Stimulated activated CD8-positive, alpha-beta memory T cell treated with anti-CD3 and anti-CD28 coated beads, Interleukin-15, amount 100 ng/mL, for 24 hours (primary cell): Measurements from ENCODE around the gene FYTTD1.

ENCODE experiments used
- DNase-seq: peaks from one replicate; pipeline ENCODE4 v3.0.0-alpha.2; 2020; ENCODE audit warnings: low read depth

FYTTD1 gene

GRCh38 chr3:197793247-197793646 lies 43.6 kb downstream of the FYTTD1 start:
- DNase-seq, result no peak

DNA sequence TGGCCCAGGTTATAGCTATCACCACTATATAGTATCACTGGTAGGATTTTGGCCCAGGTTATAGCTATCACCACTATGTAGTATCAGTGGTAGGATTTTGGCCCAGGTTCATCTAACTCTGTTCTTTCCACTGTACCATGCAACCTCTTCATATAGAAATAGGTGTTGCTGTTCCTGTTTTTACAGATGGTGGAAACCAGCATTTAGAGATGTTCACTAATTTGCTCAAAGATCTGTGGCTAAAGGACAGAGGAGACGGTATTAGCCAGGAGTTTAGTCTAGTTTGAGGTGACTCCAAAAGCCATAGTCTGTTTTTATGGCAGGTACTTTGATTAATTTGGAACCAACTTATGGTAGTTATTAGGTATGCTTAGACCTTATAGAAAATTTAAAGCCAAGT lies 44.4 kb downstream of the FYTTD1 start:
- no peak for DNase-seq

DNA sequence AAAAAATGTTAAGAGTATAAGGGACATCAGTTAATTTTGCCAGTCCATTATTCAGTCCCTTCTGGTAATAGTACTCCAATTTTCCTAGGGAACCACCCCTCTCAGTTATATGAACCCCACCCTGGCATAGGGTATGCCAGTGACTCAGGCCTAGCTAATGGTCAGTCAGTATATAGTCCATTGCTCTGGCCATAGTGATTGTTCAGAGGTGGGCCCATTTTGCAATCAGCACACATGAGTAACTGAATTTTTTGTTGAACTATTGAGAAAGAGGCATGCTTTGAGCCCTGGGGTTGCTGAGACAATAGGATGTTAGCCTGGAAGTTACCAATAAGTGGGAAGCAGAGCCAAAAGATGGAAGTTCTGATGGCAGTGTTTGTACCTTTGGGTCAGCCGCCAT lies 45.5 kb downstream of the FYTTD1 start:
- DNase-seq, result no peak

DNA sequence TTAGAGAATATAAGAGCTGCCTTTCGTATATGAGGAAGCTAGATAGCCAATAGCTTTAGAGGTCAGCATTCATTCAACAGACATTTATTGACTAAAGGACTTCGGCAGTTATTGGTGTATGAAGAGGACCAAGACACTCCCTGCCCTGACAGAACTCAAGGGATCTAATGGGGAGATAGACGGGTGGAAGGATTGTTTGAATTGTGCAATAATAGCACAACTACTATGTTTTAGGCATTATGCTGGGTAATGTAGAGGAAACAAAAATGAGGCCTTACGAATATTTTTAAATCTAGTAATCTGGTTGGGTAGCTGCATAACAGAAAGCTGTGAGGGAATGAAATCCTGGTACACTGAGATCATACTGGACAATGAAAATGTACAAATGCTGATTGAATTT lies 46.4 kb downstream of the FYTTD1 start:
- DNase-seq, result no peak

- DNase-seq, result no peak
Observed at GRCh38 chr3:197798863-197799262, 49.2 kb downstream of the FYTTD1 start.

DNA sequence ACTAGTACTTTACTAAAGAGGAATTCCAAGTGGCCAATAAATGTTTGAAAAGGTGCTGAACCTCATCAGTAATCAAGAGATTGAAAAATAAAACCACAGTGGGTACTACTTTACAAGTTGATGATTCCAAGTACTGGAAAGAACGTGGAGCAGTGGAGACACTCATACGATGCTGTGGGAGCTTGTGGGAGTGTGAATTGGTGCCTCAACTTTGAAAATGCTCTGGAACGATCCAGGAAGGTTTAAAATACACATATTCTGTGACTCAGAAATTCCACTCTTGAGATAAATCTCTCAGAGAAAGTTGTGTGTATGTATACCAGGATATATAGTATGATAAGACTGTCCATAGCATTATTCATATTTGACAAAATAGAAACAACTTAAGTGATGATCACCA lies 50.7 kb downstream of the FYTTD1 start:
- no peak for DNase-seq

- no peak for DNase-seq
Observed at GRCh38 chr3:197801891-197802778, 52.5 kb downstream of the FYTTD1 start.

- DNase-seq, result no peak
Observed at GRCh38 chr3:197802779-197803459, 53.2 kb downstream of the FYTTD1 start.

- no peak for DNase-seq
Observed at GRCh38 chr3:197804511-197804910, 54.8 kb downstream of the FYTTD1 start.

DNA sequence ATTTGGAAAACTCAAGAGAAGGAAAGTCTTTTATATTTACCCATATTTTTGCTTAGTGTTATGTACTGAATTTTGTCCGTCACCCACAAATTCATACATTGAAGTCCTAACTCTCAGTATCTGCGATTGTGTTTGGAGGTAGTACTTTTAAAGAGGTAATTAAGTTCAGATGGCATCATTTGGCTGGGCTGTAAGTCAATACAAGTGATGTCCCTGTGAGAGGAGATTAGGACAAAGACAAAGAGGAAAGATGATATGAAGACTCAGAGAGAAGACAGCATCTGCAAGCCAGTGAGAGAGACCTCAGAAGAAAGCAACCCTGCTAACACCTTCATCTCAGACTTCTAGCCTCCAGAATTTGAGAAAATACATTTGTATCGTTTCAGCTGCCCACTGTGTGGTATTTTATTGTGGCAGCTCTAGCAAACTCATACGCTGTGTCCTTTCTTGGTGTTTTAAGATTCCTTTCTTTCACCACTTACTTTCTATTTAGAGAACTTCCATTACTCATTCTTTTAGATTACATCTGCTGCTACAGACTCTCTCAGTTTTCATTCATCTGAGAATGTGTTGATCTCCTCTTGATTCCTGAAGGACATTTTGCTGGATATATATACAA lies 58.4 kb downstream of the FYTTD1 start:
- no peak for DNase-seq

DNA sequence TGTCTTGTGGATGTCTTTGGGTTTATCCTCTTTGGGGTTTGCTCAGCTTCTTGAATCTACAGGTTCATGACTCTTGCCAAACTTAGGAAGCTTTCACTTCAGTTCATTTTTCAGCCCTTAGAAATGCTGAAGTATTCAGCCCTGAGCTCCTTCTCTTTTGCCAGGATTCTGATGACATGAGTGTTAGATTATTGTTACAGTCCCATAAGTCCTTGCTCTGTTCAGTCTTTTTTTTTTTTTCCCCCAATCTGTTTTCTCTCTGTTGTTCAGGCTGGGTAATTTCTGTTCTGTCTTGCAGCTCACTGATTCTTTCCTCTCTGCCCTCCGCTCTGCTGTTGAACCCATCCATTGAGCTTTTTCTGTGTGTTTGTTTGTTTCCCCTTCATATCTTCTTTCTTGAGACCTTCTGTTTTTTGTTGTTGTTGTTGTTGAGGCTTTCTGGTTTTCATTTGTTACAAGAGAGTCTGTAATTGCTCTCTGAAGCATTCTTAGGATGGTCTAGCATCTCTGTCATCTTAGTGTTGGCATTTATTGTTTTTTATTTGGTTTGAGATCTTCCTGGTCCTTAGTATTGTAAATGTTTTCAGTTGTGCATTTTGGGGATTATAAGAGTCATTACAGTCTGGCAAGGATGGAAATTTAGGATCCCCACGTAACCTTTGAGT lies 59.8 kb downstream of the FYTTD1 start:
- DNase-seq, result no peak

- DNase-seq, result no peak
Observed at GRCh38 chr3:197810901-197811300, 61.2 kb downstream of the FYTTD1 start.

GRCh38 chr3:197811343-197811742 lies 61.7 kb downstream of the FYTTD1 start:
- DNase-seq, result no peak

- DNase-seq, result no peak
Observed at GRCh38 chr3:197814372-197814771, 64.7 kb downstream of the FYTTD1 start.

GRCh38 chr3:197820550-197821335 lies 71.1 kb downstream of the FYTTD1 start:
- DNase-seq, result no peak

GRCh38 chr3:197829397-197830045 lies 79.8 kb downstream of the FYTTD1 start:
- DNase-seq, result no peak

GRCh38 chr3:197830308-197830966 lies 80.8 kb downstream of the FYTTD1 start:
- DNase-seq, result no peak

DNA sequence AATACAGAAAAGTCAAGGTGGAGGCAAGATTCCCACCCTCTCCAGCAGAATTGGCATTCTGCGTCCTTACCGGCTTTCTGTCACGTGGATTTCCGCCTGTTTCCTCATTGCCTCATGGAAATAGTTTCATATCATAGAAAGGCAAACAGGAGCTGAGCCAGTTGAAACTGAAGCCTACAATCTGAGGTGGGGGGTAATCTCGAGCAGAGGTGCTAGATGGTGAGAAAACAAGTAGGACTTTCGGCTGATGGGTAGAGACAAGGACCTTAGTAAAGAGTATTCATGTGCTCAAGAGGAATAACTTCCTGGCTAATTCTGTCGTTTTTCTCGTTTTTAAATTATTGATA lies 81.3 kb downstream of the FYTTD1 start:
- DNase-seq, result no peak

- no peak for DNase-seq
Observed at GRCh38 chr3:197833930-197834715, 84.4 kb downstream of the FYTTD1 start.

GRCh38 chr3:197835509-197835908 lies 85.8 kb downstream of the FYTTD1 start:
- no peak for DNase-seq
